Measurements from ENCODE around the gene SOCS7. TPM values are rescaled to one million over a fixed set of nuclear protein-coding genes. Genes with fewer than 3 reads are reported as not detected.

The SOCS7 gene
- total and polyA plus RNA-seq, 10 donors = 1.2 to 20.2 (median 10.5) TPM

GRCh38 chr17:38364741-38365140, 13.1 kb downstream of the SOCS7 start:
- intact Hi-C loops (cut with DNase I; ENCODE audit: low total_unique reads) = no loop called here
- whole genome bisulfite sequencing, 5 donors = 93 to 98% (median 94%) methylated on average over 8 of the region's 8 CpGs
- peaks cover 0 to 85% (median 43%) of the 10 kb centered on the region in 6 donors for H3K36me3 ChIP-seq
- no peaks in the 10 kb centered on the region for H3K9me3 ChIP-seq
- no peak overlapping the region for H3K4me3 ChIP-seq
- TF ChIP-seq POLR2AphosphoS5 (IDR thresholded peaks at IDR 0.05) = no peak
- TF ChIP-seq POLR2A (IDR thresholded peaks at IDR 0.05) = no peak
- no peak for TF ChIP-seq CTCF (IDR thresholded peaks at IDR 0.05 in 8 of 11, conservative IDR thresholded peaks at IDR 0.05 in 3 of 11)
- no peaks in the 10 kb centered on the region for H3K27me3 ChIP-seq (replicated peaks in 1 of 7)
- DNase-seq = no peak
- H3K4me1 ChIP-seq = no peaks in the 10 kb centered on the region
- no peak overlapping the region for H3K27ac ChIP-seq

- no peaks in the 10 kb centered on the region for H3K4me1 ChIP-seq
- TF ChIP-seq POLR2AphosphoS5 (IDR thresholded peaks at IDR 0.05) = no peak
- TF ChIP-seq CTCF (IDR thresholded peaks at IDR 0.05 in 8 of 11, conservative IDR thresholded peaks at IDR 0.05 in 3 of 11) = no peak
- TF ChIP-seq POLR2A (IDR thresholded peaks at IDR 0.05) = no peak
- WGBS, 5 donors = 88 to 90% (median 89%) methylated on average over 8 of the region's 8 CpGs
- intact Hi-C loops (cut with DNase I; ENCODE audit: low total_unique reads) = no loop called here
- H3K4me3 ChIP-seq = no peak overlapping the region
- H3K9me3 ChIP-seq = no peaks in the 10 kb centered on the region
- no peak overlapping the region for H3K27ac ChIP-seq
- H3K27me3 ChIP-seq (replicated peaks in 1 of 7) = no peaks in the 10 kb centered on the region
- no peak for DNase-seq
- peaks cover 0 to 99% (median 63%) of the 10 kb centered on the region in 6 donors for H3K36me3 ChIP-seq
Observed at GRCh38 chr17:38369124-38369886, 17.7 kb downstream of the SOCS7 start.

- Histone ChIP-seq H3K27me3 (replicated peaks in 1 of 7) (no peaks in the 10 kb centered on the region), H3K27ac (no peak overlapping the region), H3K4me3 (no peak overlapping the region), H3K36me3 (peaks cover 0 to 74% (median 17%) of the 10 kb centered on the region in 6 donors), H3K9me3 (no peaks in the 10 kb centered on the region), H3K4me1 (no peaks in the 10 kb centered on the region)
- intact Hi-C loops (cut with DNase I; ENCODE audit: low total_unique reads) = no loop called here
- no peak for DNase-seq
- 63 to 100% (median 82%) methylated on average over 1 of the region's 1 CpG for WGBS, 5 donors
- TF ChIP-seq POLR2AphosphoS5 (IDR thresholded peaks at IDR 0.05) = no peak
- TF ChIP-seq POLR2A (IDR thresholded peaks at IDR 0.05) = no peak
- TF ChIP-seq CTCF (IDR thresholded peaks at IDR 0.05 in 8 of 11, conservative IDR thresholded peaks at IDR 0.05 in 3 of 11) = no peak
Observed at GRCh38 chr17:38379448-38379847, 27.8 kb downstream of the SOCS7 start.

- 93 to 99% (median 95%) methylated on average over 4 of the region's 4 CpGs for WGBS, 5 donors
- TF ChIP-seq CTCF (IDR thresholded peaks at IDR 0.05 in 8 of 11, conservative IDR thresholded peaks at IDR 0.05 in 3 of 11) = no peak
- no peak for TF ChIP-seq POLR2AphosphoS5 (IDR thresholded peaks at IDR 0.05)
- TF ChIP-seq POLR2A (IDR thresholded peaks at IDR 0.05) = no peak
- Histone ChIP-seq H3K36me3 (peaks cover 0 to 74% (median 32%) of the 10 kb centered on the region in 6 donors), H3K27me3 (replicated peaks in 1 of 7) (no peaks in the 10 kb centered on the region), H3K4me1 (no peaks in the 10 kb centered on the region), H3K27ac (no peak overlapping the region), H3K4me3 (no peak overlapping the region), H3K9me3 (no peaks in the 10 kb centered on the region)
- DNase-seq = no peak
- intact Hi-C loops (cut with DNase I; ENCODE audit: low total_unique reads) = no loop called here
Observed at GRCh38 chr17:38395090-38395489, 43.4 kb downstream of the SOCS7 start.

Data from spleen (tissue), 11 donors.